ENCODE results near the gene SLC41A1.

DNA sequence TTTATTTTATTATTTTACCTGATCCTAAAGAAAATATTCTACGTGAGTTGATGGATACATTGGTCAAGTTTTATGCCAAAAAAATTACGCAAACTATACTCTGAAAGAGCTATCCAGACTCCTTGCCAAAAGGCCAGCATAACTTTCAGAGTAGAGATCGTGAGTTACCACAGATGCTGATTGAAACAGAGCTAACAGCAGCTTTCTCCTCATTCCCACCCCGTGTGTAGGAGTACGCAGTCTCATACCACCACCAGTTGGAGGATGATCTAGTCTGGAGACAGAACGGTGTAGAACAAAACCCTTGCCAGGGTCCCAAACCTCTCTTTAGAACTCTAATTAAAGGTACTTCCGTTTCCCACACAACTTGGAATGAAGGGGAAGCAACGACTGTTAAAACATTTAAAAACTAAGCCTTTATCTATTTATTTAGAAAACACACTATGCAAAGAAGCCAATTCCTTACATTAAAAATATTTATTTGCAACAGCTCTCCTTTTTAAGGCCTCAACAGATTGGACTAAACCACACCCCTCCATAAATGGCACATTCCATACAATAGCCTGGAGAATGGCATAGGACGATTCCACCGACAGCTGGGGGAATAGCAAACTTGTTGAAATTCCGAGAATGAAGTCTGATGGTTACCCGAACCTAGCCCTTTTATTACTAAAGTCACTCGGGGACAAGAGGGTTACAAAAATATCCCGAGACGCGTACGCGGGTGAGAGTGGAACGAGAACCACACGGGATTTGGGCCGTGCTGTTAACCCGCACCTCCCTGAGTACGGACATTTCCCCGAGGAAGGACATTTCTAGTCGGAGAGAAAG is 64.4 kb downstream of the SLC41A1 start:
- TF ChIP-seq, protein P1, sequence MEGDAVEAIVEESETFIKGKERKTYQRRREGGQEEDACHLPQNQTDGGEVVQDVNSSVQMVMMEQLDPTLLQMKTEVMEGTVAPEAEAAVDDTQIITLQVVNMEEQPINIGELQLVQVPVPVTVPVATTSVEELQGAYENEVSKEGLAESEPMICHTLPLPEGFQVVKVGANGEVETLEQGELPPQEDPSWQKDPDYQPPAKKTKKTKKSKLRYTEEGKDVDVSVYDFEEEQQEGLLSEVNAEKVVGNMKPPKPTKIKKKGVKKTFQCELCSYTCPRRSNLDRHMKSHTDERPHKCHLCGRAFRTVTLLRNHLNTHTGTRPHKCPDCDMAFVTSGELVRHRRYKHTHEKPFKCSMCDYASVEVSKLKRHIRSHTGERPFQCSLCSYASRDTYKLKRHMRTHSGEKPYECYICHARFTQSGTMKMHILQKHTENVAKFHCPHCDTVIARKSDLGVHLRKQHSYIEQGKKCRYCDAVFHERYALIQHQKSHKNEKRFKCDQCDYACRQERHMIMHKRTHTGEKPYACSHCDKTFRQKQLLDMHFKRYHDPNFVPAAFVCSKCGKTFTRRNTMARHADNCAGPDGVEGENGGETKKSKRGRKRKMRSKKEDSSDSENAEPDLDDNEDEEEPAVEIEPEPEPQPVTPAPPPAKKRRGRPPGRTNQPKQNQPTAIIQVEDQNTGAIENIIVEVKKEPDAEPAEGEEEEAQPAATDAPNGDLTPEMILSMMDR (IDR thresholded peaks at IDR 0.05; ENCODE audit: low read depth, low read length), result no peak
- TF ChIP-seq EZH2phosphoT487 (IDR thresholded peaks at IDR 0.05; ENCODE audit: low read depth), result no peak
